ENCODE data around the gene G2E3.

G2E3 gene

GRCh38 chr14:30558675-30559555 is at the start of gene G2E3:
Gene G2E3 (plus strand): TSS chr14:30559158. CDS start chr14:30581080, 21,922 bp downstream.
- H3K4me3 ChIP-seq (ENCODE audit: low read depth, low read length) = peak within 1 kb of the TSS; percentile 94
- DNase-seq (ENCODE audit: low read depth) = peak; percentile 87
- TF ChIP-seq POLR2A (IDR thresholded peaks at IDR 0.05; ENCODE audit: extremely low read depth, insufficient read length) = peak; percentile 36
- no peak for TF ChIP-seq CTCF (IDR thresholded peaks at IDR 0.05; ENCODE audit: low read depth, low read length)
- TF ChIP-seq MYC (IDR thresholded peaks at IDR 0.05; ENCODE audit: low read depth, low read length) = peak; percentile 35; the same call in 1 of the 2 replicates

GRCh38 chr14:30517737-30518136 is 41.2 kb upstream of the G2E3 start:
- no peak overlapping the region for H3K4me3 ChIP-seq (ENCODE audit: low read depth, low read length)
- DNase-seq (ENCODE audit: low read depth) = no peak
- no peak for TF ChIP-seq POLR2A (IDR thresholded peaks at IDR 0.05; ENCODE audit: extremely low read depth, insufficient read length)
- TF ChIP-seq MYC (IDR thresholded peaks at IDR 0.05; ENCODE audit: low read depth, low read length) = no peak
- TF ChIP-seq CTCF (IDR thresholded peaks at IDR 0.05; ENCODE audit: low read depth, low read length) = no peak
- TF ChIP-seq MAX (IDR thresholded peaks at IDR 0.05; ENCODE audit: low read depth, low read length) = no peak

- no peak for DNase-seq (ENCODE audit: low read depth)
- H3K4me3 ChIP-seq (ENCODE audit: low read depth, low read length) = no peak overlapping the region
- TF ChIP-seq MYC (IDR thresholded peaks at IDR 0.05; ENCODE audit: low read depth, low read length) (no peak), CTCF (IDR thresholded peaks at IDR 0.05; ENCODE audit: low read depth, low read length) (no peak), POLR2A (IDR thresholded peaks at IDR 0.05; ENCODE audit: extremely low read depth, insufficient read length) (no peak), MAX (IDR thresholded peaks at IDR 0.05; ENCODE audit: low read depth, low read length) (no peak)
Measured at GRCh38 chr14:30518867-30519560, 39.9 kb upstream of the G2E3 start.

GRCh38 chr14:30519961-30520360 is 39.0 kb upstream of the G2E3 start:
- no peak overlapping the region for H3K4me3 ChIP-seq (ENCODE audit: low read depth, low read length)
- no peak for TF ChIP-seq MAX (IDR thresholded peaks at IDR 0.05; ENCODE audit: low read depth, low read length)
- no peak for TF ChIP-seq POLR2A (IDR thresholded peaks at IDR 0.05; ENCODE audit: extremely low read depth, insufficient read length)
- TF ChIP-seq MYC (IDR thresholded peaks at IDR 0.05; ENCODE audit: low read depth, low read length) = no peak
- TF ChIP-seq CTCF (IDR thresholded peaks at IDR 0.05; ENCODE audit: low read depth, low read length) = no peak
- DNase-seq (ENCODE audit: low read depth) = no peak

GRCh38 chr14:30520536-30520935 is 38.4 kb upstream of the G2E3 start:
- TF ChIP-seq POLR2A (IDR thresholded peaks at IDR 0.05; ENCODE audit: extremely low read depth, insufficient read length) (no peak), MYC (IDR thresholded peaks at IDR 0.05; ENCODE audit: low read depth, low read length) (no peak), CTCF (IDR thresholded peaks at IDR 0.05; ENCODE audit: low read depth, low read length) (no peak), MAX (IDR thresholded peaks at IDR 0.05; ENCODE audit: low read depth, low read length) (no peak)
- no peak for DNase-seq (ENCODE audit: low read depth)
- H3K4me3 ChIP-seq (ENCODE audit: low read depth, low read length) = no peak overlapping the region
